ENCODE measurements around the gene INTU. TPM values are rescaled to one million over a fixed set of nuclear protein-coding genes. Genes with fewer than 3 reads are reported as not detected.

The INTU gene
- total RNA-seq, 1 donor from 2014 or later, result 21.9 TPM

DNA sequence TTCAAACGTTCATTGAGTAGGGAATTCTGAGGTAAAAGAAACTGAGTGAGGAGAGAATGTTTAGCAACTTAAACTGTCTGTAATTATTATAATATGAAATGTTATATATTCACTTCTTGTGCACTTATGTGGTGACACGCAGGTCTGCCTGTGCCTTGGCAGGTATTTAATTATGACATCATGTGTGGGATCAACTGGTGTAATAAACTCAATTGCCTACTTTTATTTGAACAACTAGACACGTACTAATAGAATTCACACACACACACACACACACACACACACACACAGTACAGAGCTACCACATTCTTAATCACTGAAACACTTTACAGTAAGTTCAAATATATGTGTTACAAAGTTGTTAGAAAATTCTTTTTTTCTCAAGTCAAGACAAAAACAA, 76.7 kb downstream of the INTU start:
- no peaks in the 10 kb centered on the region for H3K9me3 Mint-ChIP-seq (ENCODE audit: unreplicated experiment)
- TF ChIP-seq, protein P1, sequence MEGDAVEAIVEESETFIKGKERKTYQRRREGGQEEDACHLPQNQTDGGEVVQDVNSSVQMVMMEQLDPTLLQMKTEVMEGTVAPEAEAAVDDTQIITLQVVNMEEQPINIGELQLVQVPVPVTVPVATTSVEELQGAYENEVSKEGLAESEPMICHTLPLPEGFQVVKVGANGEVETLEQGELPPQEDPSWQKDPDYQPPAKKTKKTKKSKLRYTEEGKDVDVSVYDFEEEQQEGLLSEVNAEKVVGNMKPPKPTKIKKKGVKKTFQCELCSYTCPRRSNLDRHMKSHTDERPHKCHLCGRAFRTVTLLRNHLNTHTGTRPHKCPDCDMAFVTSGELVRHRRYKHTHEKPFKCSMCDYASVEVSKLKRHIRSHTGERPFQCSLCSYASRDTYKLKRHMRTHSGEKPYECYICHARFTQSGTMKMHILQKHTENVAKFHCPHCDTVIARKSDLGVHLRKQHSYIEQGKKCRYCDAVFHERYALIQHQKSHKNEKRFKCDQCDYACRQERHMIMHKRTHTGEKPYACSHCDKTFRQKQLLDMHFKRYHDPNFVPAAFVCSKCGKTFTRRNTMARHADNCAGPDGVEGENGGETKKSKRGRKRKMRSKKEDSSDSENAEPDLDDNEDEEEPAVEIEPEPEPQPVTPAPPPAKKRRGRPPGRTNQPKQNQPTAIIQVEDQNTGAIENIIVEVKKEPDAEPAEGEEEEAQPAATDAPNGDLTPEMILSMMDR (IDR thresholded peaks at IDR 0.05; ENCODE audit: insufficient read depth, low read depth, low read length), result no peak
- TF ChIP-seq EZH2 (IDR thresholded peaks at IDR 0.05; ENCODE audit: insufficient read depth, low read length), result no peak
- no peaks in the 10 kb centered on the region for H3K27me3 Mint-ChIP-seq (ENCODE audit: low read depth, unreplicated experiment)
- peak overlapping the region; percentile 54 for H3K4me2 ChIP-seq (ENCODE audit: low read length)
- peak; percentile 50 for DNase-seq (ENCODE audit: low read depth)
- peak overlapping the region; percentile 70 for H3K27ac Mint-ChIP-seq (ENCODE audit: unreplicated experiment)
- peaks cover 24% of the 10 kb centered on the region for H3K36me3 Mint-ChIP-seq (ENCODE audit: low read depth, unreplicated experiment)
- no peak overlapping the region for H3K4me3 Mint-ChIP-seq (ENCODE audit: unreplicated experiment)
- no peak overlapping the region for H3K4me3 ChIP-seq (ENCODE audit: insufficient read depth, low read depth, low read length)
- H3K4me1 Mint-ChIP-seq (ENCODE audit: low read depth, unreplicated experiment), result peaks cover 13% of the 10 kb centered on the region
- peaks cover 13% of the 10 kb centered on the region for H3K4me1 ChIP-seq (ENCODE audit: insufficient read depth, low read length)
- H3K9me3 ChIP-seq (ENCODE audit: insufficient read depth, low read depth, low read length), result no peaks in the 10 kb centered on the region
- FAIRE-seq, result peak; percentile 13
- no peaks in the 10 kb centered on the region for H3K79me2 ChIP-seq (ENCODE audit: insufficient read depth, low read length)
- H2AFZ ChIP-seq (ENCODE audit: low read depth, low read length), result peak overlapping the region; percentile 10
- H3K36me3 ChIP-seq (ENCODE audit: insufficient read depth, low read length), result peaks cover 8% of the 10 kb centered on the region
- H3K9ac ChIP-seq (ENCODE audit: low read length), result peak overlapping the region; percentile 35
- peak overlapping the region; percentile 25 for H3K27ac ChIP-seq (ENCODE audit: low read depth, low read length)
- H3K27me3 ChIP-seq (ENCODE audit: insufficient read depth, low read length), result no peaks in the 10 kb centered on the region
- no peaks in the 10 kb centered on the region for H4K20me1 ChIP-seq (ENCODE audit: insufficient read depth, low read length)

DNA sequence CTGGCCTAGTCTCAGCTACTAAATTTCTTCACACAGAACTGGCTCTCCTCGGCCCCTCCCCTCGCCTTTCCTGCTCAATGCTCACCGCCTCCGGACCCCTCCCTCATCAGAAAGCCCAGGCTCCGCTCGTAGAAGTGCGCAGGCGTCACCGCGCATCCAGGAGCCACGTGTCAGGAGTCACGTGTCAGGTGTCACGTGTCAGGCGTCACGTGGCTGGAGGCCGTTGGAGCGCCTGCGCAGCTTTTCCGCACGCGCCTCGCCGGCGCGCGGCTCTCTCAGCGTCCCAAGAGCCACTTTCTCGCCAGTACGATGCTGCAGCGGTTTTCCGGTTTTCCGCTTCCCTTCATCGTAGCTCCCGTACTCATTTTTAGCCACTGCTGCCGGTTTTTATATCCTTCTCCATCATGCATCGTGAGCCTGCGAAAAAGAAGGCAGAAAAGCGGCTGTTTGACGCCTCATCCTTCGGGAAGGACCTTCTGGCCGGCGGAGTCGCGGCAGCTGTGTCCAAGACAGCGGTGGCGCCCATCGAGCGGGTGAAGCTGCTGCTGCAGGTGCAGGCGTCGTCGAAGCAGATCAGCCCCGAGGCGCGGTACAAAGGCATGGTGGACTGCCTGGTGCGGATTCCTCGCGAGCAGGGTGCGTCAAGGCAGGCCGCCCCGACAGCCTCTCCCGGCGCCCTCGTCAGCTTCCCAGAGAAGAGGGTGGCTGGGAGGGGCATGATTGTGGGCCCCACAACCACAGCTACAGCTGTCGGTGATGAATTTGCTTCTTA, 97.6 kb downstream of the INTU start, which contains the start of gene SLC25A31:
Gene SLC25A31, plus strand, starts transcription at position 259 of the 772 bp plus-strand sequence. Its CDS starts 146 bp downstream, at position 405.
- FAIRE-seq, result no peak

More for the DNA sequence above, 97.6 kb downstream of the INTU start, which contains the start of gene SLC25A31:
- no peak within 1 kb of the TSS for H3K4me2 ChIP-seq (ENCODE audit: low read length)
- H3K9me3 Mint-ChIP-seq (ENCODE audit: unreplicated experiment), result no peaks in the 10 kb centered on the region
- DNase-seq (ENCODE audit: low read depth), result no peak
- H3K36me3 Mint-ChIP-seq (ENCODE audit: low read depth, unreplicated experiment), result no peaks in the 10 kb centered on the region
- no peaks in the 10 kb centered on the region for H4K20me1 ChIP-seq (ENCODE audit: insufficient read depth, low read length)
- no peak within 1 kb of the TSS for H3K4me3 Mint-ChIP-seq (ENCODE audit: unreplicated experiment)
- H3K27ac ChIP-seq (ENCODE audit: low read depth, low read length), result no peak within 1 kb of the TSS
- TF ChIP-seq, protein P1 (IDR thresholded peaks at IDR 0.05; ENCODE audit: insufficient read depth, low read depth, low read length), result no peak
- TF ChIP-seq EZH2 (IDR thresholded peaks at IDR 0.05; ENCODE audit: insufficient read depth, low read length), result no peak
- H3K36me3 ChIP-seq (ENCODE audit: insufficient read depth, low read length), result no peaks in the 10 kb centered on the region
- H3K27me3 ChIP-seq (ENCODE audit: insufficient read depth, low read length), result no peaks in the 10 kb centered on the region
- H3K4me3 ChIP-seq (ENCODE audit: insufficient read depth, low read depth, low read length), result no peak within 1 kb of the TSS
- H3K27me3 Mint-ChIP-seq (ENCODE audit: low read depth, unreplicated experiment), result no peaks in the 10 kb centered on the region
- no peak within 1 kb of the TSS for H3K27ac Mint-ChIP-seq (ENCODE audit: unreplicated experiment)
- H3K9ac ChIP-seq (ENCODE audit: low read length), result no peak within 1 kb of the TSS
- no peaks in the 10 kb centered on the region for H3K9me3 ChIP-seq (ENCODE audit: insufficient read depth, low read depth, low read length)
- no peaks in the 10 kb centered on the region for H3K79me2 ChIP-seq (ENCODE audit: insufficient read depth, low read length)
- H3K4me1 ChIP-seq (ENCODE audit: insufficient read depth, low read length), result no peaks in the 10 kb centered on the region
- no peak within 1 kb of the TSS for H2AFZ ChIP-seq (ENCODE audit: low read depth, low read length)
- H3K4me1 Mint-ChIP-seq (ENCODE audit: low read depth, unreplicated experiment), result no peaks in the 10 kb centered on the region

Measured in astrocyte (in vitro differentiated cells and primary cell).